Measurements from ENCODE around the gene IGF2BP3.

Gene IGF2BP3

GRCh38 chr7:23294549-23295400, 175.5 kb downstream of the IGF2BP3 start:
- no peak for DNase-seq (ENCODE audit: low read depth)

- DNase-seq (ENCODE audit: low read depth), result no peak
Observed at GRCh38 chr7:23293500-23294073, 176.7 kb downstream of the IGF2BP3 start.

GRCh38 chr7:23292623-23293022, 177.7 kb downstream of the IGF2BP3 start:
- no peak for DNase-seq (ENCODE audit: low read depth)

GRCh38 chr7:23291957-23292560, 178.2 kb downstream of the IGF2BP3 start:
- no peak for DNase-seq (ENCODE audit: low read depth)

- DNase-seq (ENCODE audit: low read depth), result no peak
Observed at GRCh38 chr7:23290993-23291392, 179.3 kb downstream of the IGF2BP3 start.

- no peak for DNase-seq (ENCODE audit: low read depth)
Observed at GRCh38 chr7:23287612-23288011, 182.7 kb downstream of the IGF2BP3 start.

GRCh38 chr7:23285657-23286646, 184.3 kb downstream of the IGF2BP3 start:
- DNase-seq (ENCODE audit: low read depth), result no peak

- no peak for DNase-seq (ENCODE audit: low read depth)
Observed at GRCh38 chr7:23284871-23285270, 185.4 kb downstream of the IGF2BP3 start.

GRCh38 chr7:23283086-23283485, 187.2 kb downstream of the IGF2BP3 start:
- DNase-seq (ENCODE audit: low read depth), result no peak

GRCh38 chr7:23279819-23280525, 190.3 kb downstream of the IGF2BP3 start:
- no peak for DNase-seq (ENCODE audit: low read depth)

- no peak for DNase-seq (ENCODE audit: low read depth)
Observed at GRCh38 chr7:23277359-23277989, 192.8 kb downstream of the IGF2BP3 start.

GRCh38 chr7:23276947-23277346, 193.3 kb downstream of the IGF2BP3 start:
- no peak for DNase-seq (ENCODE audit: low read depth)

- no peak for DNase-seq (ENCODE audit: low read depth)
Observed at GRCh38 chr7:23276376-23276775, 193.9 kb downstream of the IGF2BP3 start.

GRCh38 chr7:23275912-23276311, 194.4 kb downstream of the IGF2BP3 start:
- no peak for DNase-seq (ENCODE audit: low read depth)

GRCh38 chr7:23273141-23273599, 197.1 kb downstream of the IGF2BP3 start:
- DNase-seq (ENCODE audit: low read depth), result peak; percentile 81

GRCh38 chr7:23272275-23272674, 198.0 kb downstream of the IGF2BP3 start:
- DNase-seq (ENCODE audit: low read depth), result no peak

- DNase-seq (ENCODE audit: low read depth), result no peak
Observed at GRCh38 chr7:23268746-23269145, 201.5 kb downstream of the IGF2BP3 start.

- no peak for DNase-seq (ENCODE audit: low read depth)
Observed at GRCh38 chr7:23268167-23268566, 202.1 kb downstream of the IGF2BP3 start.

GRCh38 chr7:23267357-23267756, 202.9 kb downstream of the IGF2BP3 start:
- no peak for DNase-seq (ENCODE audit: low read depth)

- no peak for DNase-seq (ENCODE audit: low read depth)
Observed at GRCh38 chr7:23266918-23267317, 203.4 kb downstream of the IGF2BP3 start.
